ENCODE data around the gene MYLK2. TPM values are rescaled to one million over a fixed set of nuclear protein-coding genes. Genes with fewer than 3 reads are reported as not detected.

Gene MYLK2
- total and polyA plus RNA-seq, 2 of the 4 experiments (the other 2 are of a cell fraction) = 0.18 to 0.27 TPM

GRCh38 chr20:31862506-31862905, 43.4 kb downstream of the MYLK2 start:
- Histone ChIP-seq H3K18ac (ENCODE audit: low read depth, low read length) (no peak overlapping the region), H4K20me1 (ENCODE audit: insufficient read depth, low read length) (no peaks in the 10 kb centered on the region), H3K4me3 (ENCODE audit: insufficient read depth, low read depth, low read length) (no peak overlapping the region), H2AK5ac (ENCODE audit: low read depth, low read length) (no peak overlapping the region), H3K56ac (ENCODE audit: extremely low read depth, insufficient read depth, low read length) (no peak overlapping the region), H2BK20ac (ENCODE audit: low read depth, low read length) (no peak overlapping the region), H2BK15ac (ENCODE audit: low read depth, low read length) (no peak overlapping the region), H3K27me3 (ENCODE audit: control insufficient read depth, insufficient read depth, low read length) (peaks cover 84% of the 10 kb centered on the region), H4K5ac (ENCODE audit: low read depth, low read length) (no peak overlapping the region), H3K4ac (ENCODE audit: low read depth, low read length) (no peak overlapping the region), H2AK9ac (replicated peaks; ENCODE audit: low read depth, low read length, poor library complexity) (no peak overlapping the region), H3K4me2 (ENCODE audit: low read depth, low read length) (no peak overlapping the region), H3K9me1 (ENCODE audit: insufficient read depth, low read length) (no peaks in the 10 kb centered on the region; the same call in 1 of the 2 replicates), H3K4me1 (ENCODE audit: control insufficient read depth, insufficient read depth, low read length) (peaks cover 2% of the 10 kb centered on the region; the same call in 1 of the 2 replicates), H3K14ac (replicated peaks; ENCODE audit: low read depth, low read length) (no peak overlapping the region), H3K27ac (ENCODE audit: insufficient read depth, low read length) (no peak overlapping the region), H3K23ac (ENCODE audit: low read depth, low read length) (no peak overlapping the region), H2BK120ac (ENCODE audit: low read depth, low read length) (no peak overlapping the region), H4K91ac (ENCODE audit: insufficient read depth, low read depth, low read length) (no peak overlapping the region), H3K79me1 (ENCODE audit: low read depth in 1 of 2, low read length in 2 of 2) (no peaks in the 10 kb centered on the region), H2BK5ac (ENCODE audit: low read depth, low read length, poor library complexity, severe bottlenecking) (no peak overlapping the region), H2AFZ (replicated peaks; ENCODE audit: low read length, poor library complexity) (no peak overlapping the region), H3K9me3 (ENCODE audit: control insufficient read depth, insufficient read depth, low read length) (no peaks in the 10 kb centered on the region), H3K9ac (ENCODE audit: low read depth, low read length) (no peak overlapping the region), H3K36me3 (ENCODE audit: control insufficient read depth, insufficient read depth, low read length) (no peaks in the 10 kb centered on the region), H4K8ac (ENCODE audit: low read depth in 2 of 2, low read length in 2 of 2) (no peak overlapping the region)
- intact Hi-C loops (cut with micrococcal nuclease) (no loop called here), in situ Hi-C loops (cut with MboI; ENCODE audit: low sequenced_read_pairs) (no loop called here), dilution Hi-C loops (cut with HindIII; ENCODE audit: low sequenced_read_pairs, unreplicated experiment) (no loop called here)
- DNase-seq = no peak
- no peak for ATAC-seq (ENCODE audit: low read depth)
- 83% methylated on average over 7 of the region's 8 CpGs; no CpG with 5 or more reads in 1 of the 2 experiments for WGBS, 2 experiments (ENCODE audit: extremely low coverage in 2 of 2, insufficient read length in 1 of 2)
- ChIA-PET CTCF (interaction anchor here (1.1 kb wide), 1 partner anchor 16 kb away, joined by 5 read pairs; no protein-coding TSS in a partner anchor), POLR2A (ENCODE audit: unreplicated experiment) (no interaction called here)
- no peak for TF ChIP-seq MAZ (IDR thresholded peaks at IDR 0.05; ENCODE audit: borderline replicate concordance, low read depth, low read length)
- BruUV-seq (replicated peaks) = no TSS peak

Data from IMR-90 (cell line).